SK-N-SH treated with all-trans-retinoic acid at 6 μM for 48 hours (cell line): ENCODE results near the gene RNH1.

Experiments used
- ATAC-seq: fragments of 200-7000 bp; cut with Tn5 transposase; 3 replicates; pipeline ENCODE4 v1.9.1; 2020; ENCODE audit warnings: mild to moderate bottlenecking, moderate library complexity
- ARNTL ChIP-seq: fragments of 450-650 bp; formaldehyde crosslinking; IDR thresholded peaks from 2 replicates; pipeline ENCODE4 v1.5.0; 2020; ENCODE audit warnings: low read depth, mild to moderate bottlenecking, moderate library complexity, borderline replicate concordance
- BACH2 ChIP-seq: fragments of 250-450 bp; sonication (Bioruptor Pico); IDR thresholded peaks from 2 replicates; pipeline ENCODE4 v1.9.0; 2021; ENCODE audit warnings: mild to moderate bottlenecking, borderline replicate concordance
- CREB5 ChIP-seq: fragments of 250-450 bp; sonication (Bioruptor Pico); IDR thresholded peaks from 2 replicates; pipeline ENCODE4 v1.5.1; 2020; ENCODE audit warnings: low read depth, mild to moderate bottlenecking, moderate library complexity
- CSDC2 ChIP-seq: fragments of 250-450 bp; sonication (Bioruptor Pico); IDR thresholded peaks from 2 replicates; pipeline ENCODE4 v1.5.0; 2020; ENCODE audit warnings: mild to moderate bottlenecking, moderate library complexity
- CSRNP3 ChIP-seq: fragments of 250-450 bp; sonication (Bioruptor Pico); IDR thresholded peaks from 2 replicates; pipeline ENCODE4 v1.5.1; 2021; ENCODE audit warnings: mild to moderate bottlenecking, moderate library complexity
- ESRRG ChIP-seq: fragments of 250-450 bp; sonication (Bioruptor Pico); IDR thresholded peaks from 2 replicates; pipeline ENCODE4 v1.6.1; 2021; ENCODE audit warnings: mild to moderate bottlenecking
- ISL1 ChIP-seq: fragments of 250-450 bp; sonication (Bioruptor Pico); IDR thresholded peaks from 2 replicates; pipeline ENCODE4 v2.1.2; 2022; ENCODE audit warnings: mild to moderate bottlenecking, moderate library complexity
- OSR1 ChIP-seq: fragments of 250-450 bp; sonication (Bioruptor Pico); IDR thresholded peaks from 2 replicates; pipeline ENCODE4 v1.8.0; 2022; ENCODE audit warnings: moderate library complexity, mild to moderate bottlenecking, inconsistent platforms
- PATZ1 ChIP-seq: fragments of 250-450 bp; sonication (Bioruptor Pico); IDR thresholded peaks from 2 replicates; pipeline ENCODE4 v1.8.0; 2020; ENCODE audit warnings: mild to moderate bottlenecking, moderate library complexity, borderline replicate concordance
- POU6F1 ChIP-seq: fragments of 250-450 bp; sonication (Bioruptor Pico); IDR thresholded peaks from 2 replicates; pipeline ENCODE4 v1.8.0; 2021; ENCODE audit warnings: low read depth, mild to moderate bottlenecking, moderate library complexity, borderline replicate concordance
- PPARA ChIP-seq: fragments of 250-450 bp; sonication (Bioruptor Pico); IDR thresholded peaks from 2 replicates; pipeline ENCODE4 v1.5.0; 2020; ENCODE audit warnings: mild to moderate bottlenecking, borderline replicate concordance
- RARB ChIP-seq: fragments of 250-450 bp; sonication (Bioruptor Pico); IDR thresholded peaks from 2 replicates; pipeline ENCODE4 v1.8.0; 2021; ENCODE audit warnings: mild to moderate bottlenecking, moderate library complexity
- SNAI2 ChIP-seq: fragments of 250-450 bp; sonication (Bioruptor Pico); IDR thresholded peaks from 2 replicates; pipeline ENCODE4 v1.5.0; 2020; ENCODE audit warnings: mild to moderate bottlenecking, moderate library complexity
- TCF4 ChIP-seq: fragments of 250-450 bp; sonication (Bioruptor Pico); IDR thresholded peaks from 2 replicates; pipeline ENCODE4 v1.8.0; 2021; ENCODE audit warnings: mild to moderate bottlenecking, moderate library complexity, borderline replicate concordance
- TOX ChIP-seq: fragments of 250-450 bp; sonication (Bioruptor Pico); IDR thresholded peaks from 2 replicates; pipeline ENCODE4 v1.8.0; 2021; ENCODE audit warnings: mild to moderate bottlenecking, moderate library complexity, borderline replicate concordance
- TSHZ2 ChIP-seq: fragments of 250-450 bp; sonication (Bioruptor Pico); IDR thresholded peaks from 2 replicates; pipeline ENCODE4 v1.5.0; 2020; ENCODE audit warnings: mild to moderate bottlenecking, moderate library complexity
- ZC3H10 ChIP-seq: fragments of 250-450 bp; sonication (Bioruptor Pico); IDR thresholded peaks from 2 replicates; pipeline ENCODE4 v1.5.1; 2021; ENCODE audit warnings: mild to moderate bottlenecking, moderate library complexity
- ZFP3 ChIP-seq: fragments of 250-450 bp; sonication (Bioruptor Pico); IDR thresholded peaks from 2 replicates; pipeline ENCODE4 v1.5.0; 2020; ENCODE audit warnings: mild to moderate bottlenecking, moderate library complexity
- ZFP30 ChIP-seq: fragments of 450-650 bp; formaldehyde crosslinking; IDR thresholded peaks from 2 replicates; pipeline ENCODE4 v1.5.0; 2022; ENCODE audit warnings: mild to moderate bottlenecking, moderate library complexity
- ZNF565 ChIP-seq: fragments of 450-650 bp; formaldehyde crosslinking; conservative IDR thresholded peaks from 2 replicates; pipeline ENCODE4 v1.5.0; 2020; ENCODE audit warnings: low read depth, mild to moderate bottlenecking, moderate library complexity
- ZNF70 ChIP-seq: fragments of 450-650 bp; formaldehyde crosslinking; IDR thresholded peaks from 2 replicates; pipeline ENCODE4 v1.5.0; 2020; ENCODE audit warnings: mild to moderate bottlenecking, moderate library complexity
- ZNF8 ChIP-seq: fragments of 450-650 bp; formaldehyde crosslinking; IDR thresholded peaks from 2 replicates; pipeline ENCODE4 v1.5.0; 2020; ENCODE audit warnings: mild to moderate bottlenecking, moderate library complexity

Gene RNH1

GRCh38 chr11:489610-490185 lies 17.3 kb downstream of the RNH1 start:
- ATAC-seq = no peak
- TF ChIP-seq RARB (no peak), TCF4 (no peak), ZFP30 (no peak), ZFP3 (no peak), ZNF8 (CRISPR knock-in tag) (no peak), PPARA (CRISPR knock-in tag) (no peak), CSRNP3 (CRISPR knock-in tag) (no peak), ARNTL (CRISPR knock-in tag) (no peak), ZNF565 (no peak)

- ATAC-seq = no peak
- no peak for TF ChIP-seq RARB
- TF ChIP-seq CSDC2 = no peak
- TF ChIP-seq TCF4 = no peak
- TF ChIP-seq ESRRG (CRISPR knock-in tag) = no peak
- no peak for TF ChIP-seq POU6F1 (CRISPR knock-in tag)
Observed at GRCh38 chr11:488992-489391, 18.1 kb downstream of the RNH1 start.

- TF ChIP-seq ZNF565 = no peak
- no peak for TF ChIP-seq ESRRG (CRISPR knock-in tag)
- no peak for TF ChIP-seq PATZ1 (CRISPR knock-in tag)
- TF ChIP-seq ZNF70 (CRISPR knock-in tag) = no peak
- TF ChIP-seq TOX (CRISPR knock-in tag) = no peak
- TF ChIP-seq ZNF8 (CRISPR knock-in tag) = no peak
- TF ChIP-seq ARNTL (CRISPR knock-in tag) = no peak
- no peak for TF ChIP-seq CSDC2
- TF ChIP-seq CREB5 (CRISPR knock-in tag) = no peak
- ATAC-seq = no peak
Observed at GRCh38 chr11:488579-488978, 18.5 kb downstream of the RNH1 start.

- ATAC-seq = no peak
- TF ChIP-seq CSDC2 (no peak), ZFP3 (no peak), ESRRG (CRISPR knock-in tag) (no peak), ZNF8 (CRISPR knock-in tag) (no peak), ZNF565 (no peak), CSRNP3 (CRISPR knock-in tag) (no peak), PATZ1 (CRISPR knock-in tag) (no peak), RARB (no peak), ZFP30 (no peak), ZNF70 (CRISPR knock-in tag) (no peak), ISL1 (CRISPR knock-in tag) (no peak), SNAI2 (CRISPR knock-in tag) (no peak), ZC3H10 (CRISPR knock-in tag) (no peak), ARNTL (CRISPR knock-in tag) (no peak), OSR1 (no peak), BACH2 (CRISPR knock-in tag) (no peak), TSHZ2 (no peak), TCF4 (no peak)
Observed at GRCh38 chr11:488062-488461, 19.0 kb downstream of the RNH1 start.
